Tibial artery (tissue), 4 donors: ENCODE results near the gene TEX261.

Source experiments
- DNase-seq, 2 donors: peaks; one replicate each; pipeline ENCODE4 v3.0.0-alpha.2; 2019
- H3K27ac ChIP-seq, 2 donors: fragments of 200-600 bp; sonication (generic) in 1 of 2; 1 replicate in 1 of 2; 2 replicates in 1 of 2; pipeline ENCODE4 v1.5.1; 2018 to 2019; ENCODE audit warnings: mild to moderate bottlenecking in 1 of 2
- H3K27me3 ChIP-seq, 2 donors: fragments of 200-600 bp; sonication (generic) in 1 of 2; one replicate each; pipeline versions ENCODE4 v1.5.1 to v1.6.0; 2016 to 2019
- H3K36me3 ChIP-seq, 3 donors: fragments of 200-600 bp; sonication (generic) in 2 of 3; one replicate each; pipeline ENCODE4 v1.5.1; 2016 to 2019; ENCODE audit warnings: mild to moderate bottlenecking in 2 of 3
- H3K4me1 ChIP-seq, 4 donors: fragments of 200-600 bp; sonication (generic) in 2 of 4; 1 replicate in 3 of 4; 2 replicates in 1 of 4; pipeline ENCODE4 v1.5.1; 2016 to 2019
- H3K4me3 ChIP-seq, 2 donors: fragments of 200-600 bp; sonication (generic) in 1 of 2; 1 replicate in 1 of 2; 2 replicates in 1 of 2; pipeline ENCODE4 v1.5.1; 2018 to 2019; ENCODE audit warnings: mild to moderate bottlenecking in 2 of 2
- H3K9me3 ChIP-seq, 3 donors: fragments of 200-600 bp; sonication (generic) in 1 of 3; one replicate each; pipeline ENCODE4 v1.5.1; 2016 to 2019
- intact Hi-C: fragments of 100-400 bp; cut with DNase I; formaldehyde crosslinking; loops from one replicate; pipeline ENCODE4 v1.15.0; 2023; ENCODE audit warnings: low total_unique reads
- TF ChIP-seq, protein P1 (sequence below), 2 experiments: fragments of 200-600 bp in 1 of 2; fragments of 450-650 bp in 1 of 2; IDR thresholded peaks; one replicate each; pipeline ENCODE4 v1.5.1; 2017 to 2019; ENCODE audit warnings: antibody characterized with exemption in 2 of 2, mild to moderate bottlenecking in 1 of 2, moderate library complexity in 1 of 2

Gene TEX261

DNA sequence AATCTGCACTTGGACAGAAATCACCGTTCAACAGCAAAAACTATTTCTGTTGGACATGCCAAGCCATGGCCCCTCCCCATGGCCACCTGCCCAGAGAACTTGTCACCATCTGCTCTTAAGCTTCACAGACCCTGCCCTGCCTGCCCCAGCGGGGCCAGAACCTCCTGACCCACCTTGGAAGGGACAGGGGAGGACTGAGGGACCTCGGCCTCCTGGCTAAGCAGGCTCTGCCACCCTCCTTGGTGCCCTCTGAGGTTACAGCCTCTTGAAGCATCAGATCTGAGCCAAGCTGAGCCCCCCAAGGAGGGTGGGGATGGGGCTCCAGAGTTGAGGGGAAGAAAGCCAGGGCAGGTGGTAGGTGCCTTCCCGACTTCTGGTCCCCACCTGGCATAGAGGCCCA is 6.5 kb downstream of the TEX261 start:
- Histone ChIP-seq H3K27ac (peak overlapping the region; percentile 32 to 46), H3K4me1 (peaks cover 0 to 46% (median 22%) of the 10 kb centered on the region in 4 donors), H3K27me3 (no peaks in the 10 kb centered on the region), H3K4me3 (no peak overlapping the region), H3K36me3 (peaks cover 16 to 82% (median 42%) of the 10 kb centered on the region in 3 donors), H3K9me3 (no peaks in the 10 kb centered on the region)
- peak in 1 of 2 donors; percentile 59 for DNase-seq
- intact Hi-C loops: no loop called here
- TF ChIP-seq, protein P1, sequence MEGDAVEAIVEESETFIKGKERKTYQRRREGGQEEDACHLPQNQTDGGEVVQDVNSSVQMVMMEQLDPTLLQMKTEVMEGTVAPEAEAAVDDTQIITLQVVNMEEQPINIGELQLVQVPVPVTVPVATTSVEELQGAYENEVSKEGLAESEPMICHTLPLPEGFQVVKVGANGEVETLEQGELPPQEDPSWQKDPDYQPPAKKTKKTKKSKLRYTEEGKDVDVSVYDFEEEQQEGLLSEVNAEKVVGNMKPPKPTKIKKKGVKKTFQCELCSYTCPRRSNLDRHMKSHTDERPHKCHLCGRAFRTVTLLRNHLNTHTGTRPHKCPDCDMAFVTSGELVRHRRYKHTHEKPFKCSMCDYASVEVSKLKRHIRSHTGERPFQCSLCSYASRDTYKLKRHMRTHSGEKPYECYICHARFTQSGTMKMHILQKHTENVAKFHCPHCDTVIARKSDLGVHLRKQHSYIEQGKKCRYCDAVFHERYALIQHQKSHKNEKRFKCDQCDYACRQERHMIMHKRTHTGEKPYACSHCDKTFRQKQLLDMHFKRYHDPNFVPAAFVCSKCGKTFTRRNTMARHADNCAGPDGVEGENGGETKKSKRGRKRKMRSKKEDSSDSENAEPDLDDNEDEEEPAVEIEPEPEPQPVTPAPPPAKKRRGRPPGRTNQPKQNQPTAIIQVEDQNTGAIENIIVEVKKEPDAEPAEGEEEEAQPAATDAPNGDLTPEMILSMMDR (IDR thresholded peaks at IDR 0.05): no peak

GRCh38 chr2:70987386-70987785 is 7.3 kb downstream of the TEX261 start:
- Histone ChIP-seq H3K4me3 (no peak overlapping the region), H3K27ac (peak overlapping the region; percentile 32 to 46), H3K4me1 (peaks cover 0 to 38% (median 15%) of the 10 kb centered on the region in 4 donors), H3K36me3 (peaks cover 16 to 88% (median 42%) of the 10 kb centered on the region in 3 donors), H3K27me3 (no peaks in the 10 kb centered on the region), H3K9me3 (no peaks in the 10 kb centered on the region)
- intact Hi-C loops: no loop called here
- TF ChIP-seq, protein P1 (IDR thresholded peaks at IDR 0.05): no peak
- peak in 1 of 2 donors; percentile 38 for DNase-seq

DNA sequence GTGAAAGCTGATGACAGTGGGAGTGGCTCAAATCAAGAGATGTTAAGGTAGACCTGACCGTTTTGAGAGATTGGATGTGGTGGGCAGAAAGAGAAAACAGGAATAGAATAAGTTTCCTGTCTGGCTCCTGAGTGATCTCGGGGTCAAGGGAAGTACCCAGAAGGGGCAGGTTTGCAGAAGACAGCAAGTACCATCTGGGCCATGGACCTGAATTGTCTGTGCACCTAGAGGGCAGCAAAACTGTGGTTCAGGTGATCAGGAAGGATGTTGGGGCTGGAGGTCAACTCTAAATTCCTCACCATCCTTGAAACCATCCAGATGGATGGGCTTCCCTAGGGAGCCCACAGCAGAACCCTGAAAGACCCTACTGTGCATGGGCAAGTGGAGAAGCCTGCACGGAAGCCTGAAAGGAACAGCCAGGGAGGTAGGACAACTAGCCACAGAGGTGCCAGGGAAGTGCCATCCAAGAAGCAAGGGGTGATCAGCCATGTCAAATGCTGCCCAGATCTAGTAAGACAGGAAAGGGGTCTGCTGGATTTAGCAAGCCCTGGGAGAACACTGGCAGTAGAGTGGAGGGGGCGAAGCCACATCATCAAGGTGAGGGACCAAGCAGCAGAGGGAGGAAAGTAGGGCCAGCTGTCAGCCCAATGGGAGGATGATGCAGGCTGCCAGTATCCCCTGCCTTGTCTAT is 8.0 kb downstream of the TEX261 start:
- Histone ChIP-seq H3K4me3 (no peak overlapping the region), H3K27me3 (no peaks in the 10 kb centered on the region), H3K27ac (no peak overlapping the region), H3K9me3 (no peaks in the 10 kb centered on the region), H3K4me1 (peaks cover 0 to 31% (median 12%) of the 10 kb centered on the region in 4 donors), H3K36me3 (peaks cover 16 to 90% (median 40%) of the 10 kb centered on the region in 3 donors)
- peak in 1 of 2 donors; percentile 28 for DNase-seq
- TF ChIP-seq, protein P1 (IDR thresholded peaks at IDR 0.05): no peak
- intact Hi-C loops: no loop called here

DNA sequence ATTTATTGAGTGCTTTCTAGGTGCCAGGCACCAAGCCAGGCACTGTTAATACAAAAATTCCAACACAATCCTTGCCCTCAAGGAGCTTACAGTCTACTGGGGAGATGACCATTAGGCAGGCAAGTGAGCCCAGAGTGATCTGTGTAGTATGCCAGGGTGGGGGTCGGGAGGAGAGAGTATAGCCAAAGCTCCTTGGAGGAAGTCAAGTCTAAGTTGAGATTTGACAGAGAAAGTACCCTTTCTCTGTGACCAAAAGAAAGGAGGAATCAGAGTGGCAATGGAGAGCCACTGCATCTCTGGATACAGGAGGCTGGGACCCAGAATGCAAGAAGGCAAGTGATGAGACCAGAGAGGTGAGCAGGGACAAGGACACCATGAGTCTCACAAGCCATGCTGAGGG is 8.7 kb downstream of the TEX261 start:
- TF ChIP-seq, protein P1 (IDR thresholded peaks at IDR 0.05): no peak
- intact Hi-C loops: no loop called here
- no peaks in the 10 kb centered on the region for H3K9me3 ChIP-seq
- no peak overlapping the region for H3K27ac ChIP-seq
- H3K27me3 ChIP-seq: no peaks in the 10 kb centered on the region
- DNase-seq: peak in 1 of 2 donors; percentile 32
- no peak overlapping the region for H3K4me3 ChIP-seq
- peaks cover 0 to 25% (median 12%) of the 10 kb centered on the region in 4 donors for H3K4me1 ChIP-seq
- peaks cover 16 to 88% (median 33%) of the 10 kb centered on the region in 3 donors for H3K36me3 ChIP-seq

DNA sequence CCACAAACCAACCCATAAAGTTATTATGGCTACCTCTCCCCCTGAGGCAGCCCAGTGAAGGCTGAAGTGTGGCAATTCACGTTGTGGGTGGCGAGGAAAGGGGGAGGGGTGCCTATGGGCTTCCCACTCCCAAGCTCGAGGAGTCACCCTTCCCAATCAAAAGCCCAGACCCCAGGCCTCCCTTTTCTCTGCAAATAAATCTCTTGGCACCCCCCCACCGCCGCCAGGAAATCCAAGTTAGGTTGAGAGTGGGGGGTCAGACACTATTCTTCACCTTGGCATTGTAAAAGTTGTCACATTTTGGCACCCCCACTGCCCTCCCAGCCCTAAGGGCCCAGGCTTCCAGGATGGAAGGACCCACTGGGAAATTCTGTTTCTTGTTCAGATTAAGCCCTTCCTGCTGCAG is 9.4 kb downstream of the TEX261 start:
- Histone ChIP-seq H3K36me3 (peaks cover 16 to 81% (median 26%) of the 10 kb centered on the region in 3 donors), H3K27ac (no peak overlapping the region), H3K27me3 (no peaks in the 10 kb centered on the region), H3K4me3 (no peak overlapping the region), H3K9me3 (no peaks in the 10 kb centered on the region), H3K4me1 (peaks cover 0 to 24% (median 12%) of the 10 kb centered on the region in 4 donors)
- intact Hi-C loops: no loop called here
- TF ChIP-seq, protein P1 (IDR thresholded peaks at IDR 0.05): no peak
- peak in 1 of 2 donors; percentile 62 for DNase-seq
